ENCODE measurements around the gene ANKS6. TPM values are rescaled to one million over a fixed set of nuclear protein-coding genes. Genes with fewer than 3 reads are reported as not detected.

The ANKS6 gene
- total RNA-seq, 4 donors from 2014 or later = 15.8 to 31.4 (median 23.6) TPM

DNA sequence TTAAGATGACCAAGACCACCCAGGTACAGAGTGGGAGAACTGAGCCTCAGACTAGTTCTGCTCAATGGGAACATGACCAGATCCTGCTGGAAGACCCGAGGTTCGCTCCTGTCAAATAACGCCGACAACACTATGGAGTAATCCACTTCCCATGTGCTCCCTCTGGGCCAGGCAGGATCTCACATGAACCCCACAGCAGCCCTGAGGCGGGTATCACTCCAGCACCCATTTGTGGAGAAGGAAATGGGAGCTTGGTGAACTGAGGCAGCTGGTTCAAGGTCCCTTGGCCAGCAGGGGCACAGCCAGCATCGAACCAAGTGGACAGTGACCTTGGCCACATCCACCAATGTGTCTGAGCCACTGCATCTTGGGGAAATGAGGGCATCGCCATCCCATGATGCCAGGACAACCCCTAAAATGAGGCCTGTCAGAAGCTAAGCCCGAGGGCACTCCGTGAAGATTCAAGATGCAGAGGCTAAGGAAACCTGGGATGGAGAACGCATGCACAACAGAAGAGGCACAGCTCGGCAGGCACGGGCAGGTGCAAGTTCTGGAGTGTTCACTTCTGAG is 8.5 kb downstream of the ANKS6 start:
- peak; percentile 72 for DNase-seq (ENCODE audit: extremely low spot score)
- 94% methylated on average over 6 of the region's 12 CpGs for WGBS
- no peak overlapping the region for H3K4me3 ChIP-seq

DNA sequence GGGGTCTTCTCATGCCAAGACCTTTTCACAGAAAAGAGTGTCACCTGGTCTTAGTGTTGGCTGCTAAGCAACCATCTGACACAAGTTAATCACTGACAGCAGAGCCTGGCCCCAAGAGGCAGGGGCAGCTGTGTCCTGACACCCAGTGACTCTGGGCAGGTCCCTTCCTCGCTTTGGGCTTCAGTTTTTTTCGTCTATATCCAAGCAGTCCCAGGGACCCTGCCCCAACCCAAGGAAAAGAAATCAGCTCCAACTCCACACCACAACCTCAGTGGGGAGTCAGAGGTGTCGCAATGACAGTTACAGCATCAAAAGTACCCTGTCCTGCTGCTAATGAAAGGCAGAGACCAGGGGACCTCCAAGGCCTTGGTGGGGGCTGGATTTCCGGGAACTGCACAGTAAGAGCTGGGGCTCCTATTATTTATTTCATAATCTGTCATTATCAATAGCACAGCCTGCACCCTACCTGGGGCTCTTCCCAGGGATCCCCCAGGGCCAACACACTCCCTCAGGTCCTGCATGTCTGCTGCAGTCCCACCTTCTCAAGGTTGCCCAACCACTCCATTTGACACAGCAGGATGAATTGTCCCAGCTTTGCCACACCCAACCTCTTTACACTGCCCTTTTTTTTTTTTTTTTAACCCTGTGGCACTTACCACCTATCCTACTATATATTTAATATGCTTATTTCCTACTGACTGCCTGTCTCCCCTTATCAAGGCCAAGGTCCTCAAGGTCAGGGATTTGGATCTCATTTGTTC is 9.4 kb downstream of the ANKS6 start:
- Histone ChIP-seq H3K27ac (replicated peaks in 1 of 4) (no peak overlapping the region), H3K4me3 (no peak overlapping the region), H3K9me3 (no peaks in the 10 kb centered on the region), H3K4me1 (peaks cover 3 to 17% (median 14%) of the 10 kb centered on the region in 4 donors), H3K36me3 (peaks cover 4 to 54% (median 42%) of the 10 kb centered on the region in 4 donors), H3K27me3 (no peaks in the 10 kb centered on the region)
- WGBS = 86% methylated on average over 4 of the region's 4 CpGs
- intact Hi-C loops (cut with DNase I) = no loop called here
- DNase-seq (ENCODE audit: extremely low spot score) = peak; percentile 57
- no peak for TF ChIP-seq POLR2A (IDR thresholded peaks at IDR 0.05; ENCODE audit: low read depth)
- no peak for TF ChIP-seq POLR2AphosphoS5 (IDR thresholded peaks at IDR 0.05)
- TF ChIP-seq, protein P1, sequence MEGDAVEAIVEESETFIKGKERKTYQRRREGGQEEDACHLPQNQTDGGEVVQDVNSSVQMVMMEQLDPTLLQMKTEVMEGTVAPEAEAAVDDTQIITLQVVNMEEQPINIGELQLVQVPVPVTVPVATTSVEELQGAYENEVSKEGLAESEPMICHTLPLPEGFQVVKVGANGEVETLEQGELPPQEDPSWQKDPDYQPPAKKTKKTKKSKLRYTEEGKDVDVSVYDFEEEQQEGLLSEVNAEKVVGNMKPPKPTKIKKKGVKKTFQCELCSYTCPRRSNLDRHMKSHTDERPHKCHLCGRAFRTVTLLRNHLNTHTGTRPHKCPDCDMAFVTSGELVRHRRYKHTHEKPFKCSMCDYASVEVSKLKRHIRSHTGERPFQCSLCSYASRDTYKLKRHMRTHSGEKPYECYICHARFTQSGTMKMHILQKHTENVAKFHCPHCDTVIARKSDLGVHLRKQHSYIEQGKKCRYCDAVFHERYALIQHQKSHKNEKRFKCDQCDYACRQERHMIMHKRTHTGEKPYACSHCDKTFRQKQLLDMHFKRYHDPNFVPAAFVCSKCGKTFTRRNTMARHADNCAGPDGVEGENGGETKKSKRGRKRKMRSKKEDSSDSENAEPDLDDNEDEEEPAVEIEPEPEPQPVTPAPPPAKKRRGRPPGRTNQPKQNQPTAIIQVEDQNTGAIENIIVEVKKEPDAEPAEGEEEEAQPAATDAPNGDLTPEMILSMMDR (IDR thresholded peaks at IDR 0.05) = no peak
- no peak for TF ChIP-seq EP300 (IDR thresholded peaks at IDR 0.05)

More for the DNA sequence above, 8.5 kb downstream of the ANKS6 start:
- H3K27ac ChIP-seq (replicated peaks in 1 of 4) = no peak overlapping the region
- H3K27me3 ChIP-seq = no peaks in the 10 kb centered on the region
- H3K36me3 ChIP-seq = peaks cover 4 to 45% (median 33%) of the 10 kb centered on the region in 4 donors
- no peaks in the 10 kb centered on the region for H3K9me3 ChIP-seq
- peaks cover 3 to 21% (median 15%) of the 10 kb centered on the region in 4 donors for H3K4me1 ChIP-seq
- intact Hi-C loops (cut with DNase I) = no loop called here
- TF ChIP-seq POLR2AphosphoS5 (IDR thresholded peaks at IDR 0.05) = no peak
- no peak for TF ChIP-seq EP300 (IDR thresholded peaks at IDR 0.05)
- TF ChIP-seq, protein P1 (IDR thresholded peaks at IDR 0.05) = no peak

DNA sequence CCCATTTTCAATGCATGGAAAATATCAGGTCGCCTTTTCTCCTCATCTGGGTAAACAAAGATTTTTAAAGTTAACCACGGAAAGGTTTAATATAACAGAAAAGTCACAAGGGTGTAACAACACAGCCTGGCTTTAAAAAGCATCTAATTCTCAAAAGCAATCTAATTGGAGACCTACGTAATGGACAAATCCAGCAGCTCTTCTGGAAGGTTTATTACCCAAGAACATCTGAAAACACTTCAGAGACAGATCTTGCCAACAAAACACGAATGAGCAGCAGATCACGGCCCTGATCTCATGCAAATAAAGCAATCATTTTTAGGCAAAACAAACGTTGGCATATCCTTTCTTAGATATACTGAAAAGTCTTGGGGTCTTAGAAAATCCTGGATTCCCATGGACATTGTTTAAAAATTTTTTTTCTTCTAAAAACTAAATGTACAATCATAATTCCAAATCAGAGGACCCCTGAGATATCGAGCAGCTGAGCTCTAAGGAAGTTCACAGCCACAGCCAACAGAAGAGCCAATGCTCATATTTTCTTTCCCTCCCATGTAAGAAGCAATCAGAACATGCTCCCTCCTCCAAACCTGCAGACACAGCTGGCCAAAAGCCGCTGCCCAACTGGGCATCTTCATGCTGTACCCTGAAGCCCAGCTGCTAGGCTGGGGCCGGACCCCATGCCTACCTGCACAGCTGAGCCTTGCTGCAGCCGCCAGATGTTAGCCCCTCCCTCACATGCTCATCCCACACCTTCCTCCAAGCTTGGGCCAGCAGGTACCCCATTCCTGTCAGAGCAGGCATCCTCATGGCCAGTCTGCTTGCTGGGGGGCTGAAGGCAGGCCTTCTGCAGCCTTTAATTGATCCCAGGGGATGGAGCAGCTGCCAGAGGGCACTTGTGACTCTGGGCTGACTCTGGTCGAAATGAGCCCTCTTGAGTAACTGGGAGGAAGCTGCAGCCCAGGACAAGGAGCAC is 11.2 kb downstream of the ANKS6 start:
- no peak for TF ChIP-seq EP300 (IDR thresholded peaks at IDR 0.05)
- no peak for TF ChIP-seq POLR2A (IDR thresholded peaks at IDR 0.05; ENCODE audit: low read depth)
- TF ChIP-seq, protein P1 (IDR thresholded peaks at IDR 0.05) = no peak
- TF ChIP-seq POLR2AphosphoS5 (IDR thresholded peaks at IDR 0.05) = no peak
- 69% methylated on average over 7 of the region's 11 CpGs for WGBS
- Histone ChIP-seq H3K27ac (replicated peaks in 1 of 4) (no peak overlapping the region), H3K27me3 (no peaks in the 10 kb centered on the region), H3K9me3 (no peaks in the 10 kb centered on the region), H3K4me3 (no peak overlapping the region), H3K36me3 (peaks cover 8 to 71% (median 50%) of the 10 kb centered on the region in 4 donors), H3K4me1 (no peaks in the 10 kb centered on the region)
- intact Hi-C loops (cut with DNase I) = no loop called here
- DNase-seq (ENCODE audit: extremely low spot score) = peak; percentile 87

DNA sequence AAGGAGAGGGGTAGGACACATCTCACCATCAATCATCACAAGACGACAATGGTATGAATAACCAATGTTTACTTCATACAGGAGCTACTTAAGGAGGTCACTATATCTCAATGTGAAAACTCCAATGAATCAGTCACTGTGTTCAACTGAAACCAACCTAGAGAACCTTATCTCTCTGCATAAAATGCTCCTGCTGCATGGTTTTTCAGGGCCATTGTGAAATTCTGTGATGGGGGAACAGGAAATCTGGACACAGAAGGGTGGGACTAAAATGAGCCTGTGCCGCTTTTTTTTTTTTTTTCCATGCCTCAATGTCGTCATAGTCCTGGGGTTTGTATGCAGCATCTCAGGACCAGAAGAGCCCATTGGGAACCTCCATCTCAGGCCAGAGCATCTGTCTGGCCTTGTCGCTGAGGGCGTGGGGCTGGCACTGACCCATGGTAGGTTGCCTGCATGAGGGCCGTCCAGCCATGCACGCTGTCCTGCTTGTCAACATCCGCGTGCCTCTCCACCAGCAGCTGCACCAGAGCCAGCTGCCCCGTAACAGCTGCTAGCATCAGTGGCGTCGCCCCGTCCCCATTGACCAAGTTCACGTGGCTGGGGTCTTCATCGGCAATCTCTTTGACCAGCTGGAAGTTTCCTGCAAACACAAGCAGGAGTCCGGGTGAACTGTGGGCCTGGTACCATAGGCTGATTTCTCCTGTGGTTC is 12.7 kb downstream of the ANKS6 start:
- Histone ChIP-seq H3K9me3 (no peaks in the 10 kb centered on the region), H3K4me3 (no peak overlapping the region), H3K27me3 (no peaks in the 10 kb centered on the region), H3K4me1 (no peaks in the 10 kb centered on the region), H3K36me3 (peaks cover 8 to 65% (median 39%) of the 10 kb centered on the region in 4 donors), H3K27ac (replicated peaks in 1 of 4) (no peak overlapping the region)
- peak; percentile 64 for DNase-seq (ENCODE audit: extremely low spot score)
- TF ChIP-seq EP300 (IDR thresholded peaks at IDR 0.05) (no peak), POLR2A (IDR thresholded peaks at IDR 0.05; ENCODE audit: low read depth) (no peak), POLR2AphosphoS5 (IDR thresholded peaks at IDR 0.05) (no peak)
- TF ChIP-seq, protein P1 (IDR thresholded peaks at IDR 0.05) = no peak
- 85% methylated on average over 8 of the region's 16 CpGs for WGBS
- intact Hi-C loops (cut with DNase I) = no loop called here

Data from esophagus muscularis mucosa (tissue), 4 donors.